ES-I3 (cell line): Measurements from ENCODE around the gene ZNF511.

Experiments used
- H3K36me3 ChIP-seq: 2 replicates; pipeline ENCODE4 v1.6.1; 2013; ENCODE audit warnings: mild to moderate bottlenecking, low read length, control low read depth, moderate library complexity; ENCODE audit not compliant: insufficient read depth
- H3K4me1 ChIP-seq: 2 replicates; pipeline ENCODE4 v1.6.1; 2013; ENCODE audit warnings: mild to moderate bottlenecking, control low read depth, low read length; ENCODE audit not compliant: insufficient read depth
- H3K9ac ChIP-seq: 2 replicates; pipeline ENCODE4 v1.6.1; 2013; ENCODE audit warnings: low read depth, mild to moderate bottlenecking, low read length, moderate library complexity
- H3K9me3 ChIP-seq: 2 replicates; pipeline ENCODE4 v1.6.1; 2013; ENCODE audit warnings: mild to moderate bottlenecking, low read length, moderate library complexity; ENCODE audit not compliant: control insufficient read depth, insufficient read depth

The ZNF511 gene

GRCh38 chr10:133350950-133351329 lies 42.2 kb downstream of the ZNF511 start:
- Histone ChIP-seq H3K4me1 (peaks cover 3% of the 10 kb centered on the region; the same call in 1 of the 2 replicates), H3K9ac (no peak overlapping the region), H3K36me3 (no peaks in the 10 kb centered on the region)

GRCh38 chr10:133351408-133352318 lies 42.9 kb downstream of the ZNF511 start:
- H3K36me3 ChIP-seq = no peaks in the 10 kb centered on the region
- no peak overlapping the region for H3K9ac ChIP-seq
- H3K9me3 ChIP-seq = no peaks in the 10 kb centered on the region
- H3K4me1 ChIP-seq = peaks cover 3% of the 10 kb centered on the region; the same call in 1 of the 2 replicates

More at GRCh38 chr10:133350950-133351329, 42.2 kb downstream of the ZNF511 start:
- H3K9me3 ChIP-seq = no peaks in the 10 kb centered on the region

GRCh38 chr10:133353202-133353959 lies 44.7 kb downstream of the ZNF511 start:
- Histone ChIP-seq H3K9ac (no peak overlapping the region), H3K9me3 (no peaks in the 10 kb centered on the region), H3K36me3 (no peaks in the 10 kb centered on the region), H3K4me1 (no peaks in the 10 kb centered on the region; the same call in 1 of the 2 replicates)

DNA sequence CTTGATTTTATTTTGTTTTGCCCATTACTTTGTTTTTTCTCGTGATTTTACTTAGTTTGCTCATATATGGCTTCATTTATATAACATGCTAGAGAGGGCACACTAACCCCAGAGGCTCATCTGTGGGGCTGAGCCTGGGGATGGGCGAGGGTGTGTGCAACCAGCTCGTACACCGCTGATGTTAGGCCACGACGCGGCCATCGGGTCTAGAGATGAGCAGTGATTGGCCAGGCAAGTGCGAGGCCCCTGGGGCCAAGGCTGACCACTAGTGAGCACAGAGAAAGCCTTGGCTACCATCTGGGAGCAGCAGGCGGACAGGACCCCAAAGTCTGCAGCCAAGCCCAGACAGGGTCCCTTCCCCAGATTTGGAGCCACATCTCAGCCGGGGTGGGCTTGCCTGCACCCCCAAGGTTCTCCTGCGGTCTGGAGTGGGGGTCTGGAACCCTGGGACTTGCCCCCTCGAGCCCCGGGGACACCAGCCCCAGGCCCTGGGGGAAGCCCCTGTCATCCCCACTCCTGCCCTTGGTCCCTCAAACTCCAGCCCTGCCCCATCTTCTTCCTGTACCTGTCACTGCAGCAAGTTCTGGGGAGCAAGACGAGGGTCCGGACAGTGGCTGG lies 45.4 kb downstream of the ZNF511 start:
- H3K9me3 ChIP-seq = no peaks in the 10 kb centered on the region
- H3K36me3 ChIP-seq = no peaks in the 10 kb centered on the region
- no peaks in the 10 kb centered on the region; the same call in 1 of the 2 replicates for H3K4me1 ChIP-seq
- H3K9ac ChIP-seq = no peak overlapping the region

DNA sequence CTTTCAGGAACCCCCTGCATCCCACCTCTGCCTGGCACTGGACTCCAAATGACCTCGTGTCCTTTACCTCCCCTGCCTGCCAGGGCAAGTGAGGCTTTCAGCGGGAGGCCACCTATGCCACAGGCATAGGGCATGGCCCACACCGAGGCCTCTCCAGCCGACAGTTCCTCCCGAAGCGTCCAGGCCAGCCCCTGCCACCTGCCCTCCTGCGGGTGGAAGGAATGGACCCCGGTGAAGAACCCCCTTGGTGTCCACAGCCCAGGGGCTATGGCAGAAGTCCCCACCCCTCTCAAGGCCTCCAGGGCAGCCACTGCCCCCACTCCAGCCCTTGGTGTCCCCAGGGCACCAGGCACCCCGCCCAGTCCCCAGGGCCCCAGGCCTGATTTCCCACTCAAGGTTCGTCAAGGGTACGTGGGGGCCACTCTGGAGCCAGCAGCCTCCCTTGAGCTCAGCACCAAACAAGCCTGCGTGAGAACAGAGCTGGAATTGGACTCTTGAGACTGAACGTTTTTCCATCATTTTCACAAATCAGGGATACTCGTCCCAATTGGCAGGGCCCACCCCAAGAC lies 46.0 kb downstream of the ZNF511 start:
- no peaks in the 10 kb centered on the region; the same call in 1 of the 2 replicates for H3K4me1 ChIP-seq

DNA sequence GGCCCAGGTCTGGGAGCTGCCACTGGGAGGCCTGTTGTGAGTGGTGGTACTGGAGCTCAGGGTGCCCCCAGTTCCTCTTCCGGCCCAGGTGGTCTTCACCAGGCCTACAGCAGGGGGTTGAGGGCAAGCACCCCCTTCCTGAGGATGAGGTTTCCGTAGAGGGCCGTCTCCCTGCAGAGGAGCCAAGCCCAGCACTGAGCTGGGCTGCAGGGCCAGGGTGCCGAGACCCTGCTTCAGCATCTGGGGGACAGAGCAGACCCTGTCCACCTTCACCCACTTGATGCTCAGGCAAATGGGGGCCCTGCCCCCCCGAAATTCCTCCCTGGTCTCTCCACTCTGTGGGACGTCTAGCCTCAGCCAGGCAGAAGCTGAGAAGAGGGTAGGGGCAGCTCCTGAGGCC lies 46.6 kb downstream of the ZNF511 start:
- H3K36me3 ChIP-seq = no peaks in the 10 kb centered on the region
- no peak overlapping the region for H3K9ac ChIP-seq

More for the DNA sequence above, 46.0 kb downstream of the ZNF511 start:
- H3K9ac ChIP-seq = no peak overlapping the region
- H3K9me3 ChIP-seq = no peaks in the 10 kb centered on the region
- H3K36me3 ChIP-seq = no peaks in the 10 kb centered on the region

DNA sequence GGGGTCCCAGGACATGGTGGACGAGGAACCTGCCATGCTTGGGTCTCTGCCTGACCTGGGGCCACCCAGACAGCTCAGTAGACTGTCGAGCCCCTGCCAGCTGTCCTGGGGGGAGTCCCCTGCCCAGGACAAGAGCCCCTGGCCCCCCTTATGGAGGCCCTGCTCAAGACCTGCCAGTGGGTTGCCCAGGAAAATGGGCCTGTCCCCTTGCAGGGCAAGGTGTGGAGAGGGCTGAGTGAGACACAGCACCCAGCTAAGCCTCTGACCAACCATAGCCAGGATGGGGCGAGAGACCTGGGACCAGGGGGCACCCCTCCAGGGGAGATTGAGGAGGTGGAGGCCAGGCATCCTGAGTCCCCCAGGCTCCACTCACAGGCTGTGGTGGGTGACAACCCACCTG lies 47.3 kb downstream of the ZNF511 start:
- Histone ChIP-seq H3K9ac (no peak overlapping the region), H3K4me1 (no peaks in the 10 kb centered on the region; the same call in 1 of the 2 replicates), H3K36me3 (no peaks in the 10 kb centered on the region), H3K9me3 (no peaks in the 10 kb centered on the region)

More for the DNA sequence above, 46.6 kb downstream of the ZNF511 start:
- Histone ChIP-seq H3K9me3 (no peaks in the 10 kb centered on the region), H3K4me1 (no peaks in the 10 kb centered on the region; the same call in 1 of the 2 replicates)

DNA sequence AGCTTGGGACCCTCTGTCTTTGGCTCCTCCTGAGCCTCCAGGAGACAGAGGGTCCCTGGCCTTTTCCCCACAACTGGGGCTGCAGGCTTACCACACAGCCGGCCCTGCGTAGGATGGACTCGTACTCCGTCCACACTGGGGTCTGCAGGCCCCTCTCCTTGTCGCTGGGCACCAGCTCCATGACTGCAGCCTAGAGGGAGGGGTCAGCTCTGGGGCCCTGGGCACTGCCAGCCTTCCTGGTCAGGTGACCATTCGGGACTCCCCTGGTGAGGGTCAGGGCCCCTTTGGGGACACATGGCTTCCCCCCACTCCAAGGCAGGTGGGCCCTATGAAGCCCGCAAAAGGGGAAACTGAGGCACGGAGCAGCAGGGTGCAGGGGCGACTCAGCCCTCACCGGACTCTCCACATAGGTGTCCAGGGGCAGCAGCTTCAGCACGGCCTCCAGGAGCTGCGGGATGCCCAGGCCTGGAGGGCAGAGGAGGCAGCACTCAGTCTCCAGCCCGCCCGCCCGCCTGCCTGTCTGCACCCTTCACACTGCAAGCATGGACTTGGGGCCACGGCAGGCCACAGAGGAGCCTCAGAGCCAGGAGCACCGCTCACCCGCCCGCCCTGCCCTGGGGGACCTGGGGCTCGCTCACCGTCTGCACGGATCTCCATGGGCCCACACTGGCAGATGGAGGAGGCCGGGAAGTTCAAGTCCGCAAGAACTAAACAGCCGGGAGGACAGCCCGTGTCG lies 48.0 kb downstream of the ZNF511 start:
- Histone ChIP-seq H3K36me3 (no peaks in the 10 kb centered on the region), H3K4me1 (no peaks in the 10 kb centered on the region; the same call in 1 of the 2 replicates), H3K9me3 (no peaks in the 10 kb centered on the region), H3K9ac (peak overlapping the region; percentile 91)

- Histone ChIP-seq H3K36me3 (no peaks in the 10 kb centered on the region), H3K9me3 (no peaks in the 10 kb centered on the region), H3K4me1 (no peaks in the 10 kb centered on the region), H3K9ac (peak within 1 kb of the TSS; percentile 91)
Measured at GRCh38 chr10:133357285-133358161, 48.8 kb downstream of the ZNF511 start, which contains the start of gene FUOM. FUOM (minus strand) TSS chr10:133358019; CDS start chr10:133358007, 12 bp downstream.

DNA sequence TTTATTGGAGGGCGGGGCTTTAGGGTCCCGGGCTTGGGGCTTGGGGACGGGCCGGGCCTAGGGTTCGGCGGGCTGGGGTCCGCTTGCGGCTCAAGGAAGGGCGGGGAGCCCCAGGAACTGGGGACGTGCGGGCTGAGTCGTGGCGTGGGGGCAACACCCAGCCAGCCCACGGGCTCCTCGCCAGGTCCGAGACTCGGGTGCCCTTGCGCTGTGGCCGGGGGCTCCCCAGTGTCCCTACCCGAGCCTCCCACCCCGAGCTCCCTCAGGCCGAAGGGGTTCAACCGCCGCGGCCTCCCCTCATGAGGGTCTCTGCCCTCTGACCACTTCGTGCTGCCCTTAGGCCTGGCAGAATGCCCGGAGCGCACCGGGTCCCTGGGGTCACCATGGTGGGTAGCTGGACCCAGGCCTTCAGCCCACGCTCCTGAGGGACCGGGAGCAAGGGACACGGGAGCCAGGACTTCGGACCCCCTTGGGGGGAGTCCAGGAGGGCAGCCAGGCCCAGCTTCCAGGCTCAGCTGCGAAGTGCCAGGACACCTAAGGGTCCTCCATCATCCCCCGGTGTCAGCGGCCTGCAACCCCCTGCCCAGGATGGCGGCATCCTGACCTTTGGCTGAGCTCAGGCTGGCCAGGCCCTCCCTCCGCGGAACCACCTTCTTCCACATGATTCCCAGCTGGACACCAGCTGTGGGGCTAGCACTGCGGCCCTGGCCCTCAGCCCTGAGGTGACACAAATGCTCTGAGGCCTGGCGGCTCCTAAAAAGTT lies 49.6 kb downstream of the ZNF511 start:
- Histone ChIP-seq H3K9me3 (no peaks in the 10 kb centered on the region), H3K36me3 (no peaks in the 10 kb centered on the region; the same call in 1 of the 2 replicates), H3K9ac (no peak overlapping the region; the same call in 1 of the 2 replicates), H3K4me1 (no peaks in the 10 kb centered on the region)

GRCh38 chr10:133358925-133359310 lies 50.2 kb downstream of the ZNF511 start:
- H3K9me3 ChIP-seq = no peaks in the 10 kb centered on the region
- H3K4me1 ChIP-seq = no peaks in the 10 kb centered on the region
- H3K9ac ChIP-seq = no peak overlapping the region
- no peaks in the 10 kb centered on the region; the same call in 1 of the 2 replicates for H3K36me3 ChIP-seq

GRCh38 chr10:133359554-133359971 lies 50.8 kb downstream of the ZNF511 start:
- no peaks in the 10 kb centered on the region; the same call in 1 of the 2 replicates for H3K36me3 ChIP-seq
- H3K4me1 ChIP-seq = no peaks in the 10 kb centered on the region
- no peaks in the 10 kb centered on the region for H3K9me3 ChIP-seq
- no peak overlapping the region for H3K9ac ChIP-seq
